ENCODE data around the gene RALGPS2. TPM values are rescaled to one million over a fixed set of nuclear protein-coding genes. Genes with fewer than 3 reads are reported as not detected.

RALGPS2 gene
- total and polyA plus RNA-seq, 2 of the 8 experiments (the other 6 are each of a cell fraction or from before 2014, with no cell fraction given) = 6.7 to 38.0 TPM

DNA sequence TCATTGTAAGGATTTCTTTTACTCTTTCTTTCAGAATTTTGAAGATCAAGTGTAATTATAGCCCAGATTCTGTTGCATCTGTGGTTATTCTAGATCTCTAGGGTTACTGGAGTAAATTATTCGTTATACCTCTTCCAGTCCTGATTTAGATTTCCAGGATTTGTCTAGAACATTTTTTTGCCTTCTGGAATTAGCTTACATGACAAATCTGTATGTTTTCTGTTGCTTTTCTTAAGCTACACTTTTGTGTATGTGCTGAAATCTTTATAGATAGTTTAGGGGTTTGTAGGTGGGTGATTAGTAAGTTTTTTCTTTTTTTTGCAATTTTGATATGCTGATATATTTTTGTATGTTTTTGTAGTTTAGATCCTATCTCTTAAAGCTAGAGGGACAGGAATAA lies 13.7 kb downstream of the RALGPS2 start:
- no peak overlapping the region for H2BK20ac ChIP-seq (ENCODE audit: low read length)
- no peak overlapping the region for H4K8ac ChIP-seq (ENCODE audit: extremely low read depth, insufficient read depth, low read length)
- H3K14ac ChIP-seq (ENCODE audit: insufficient read length) = no peak overlapping the region
- H3K4me3 ChIP-seq (ENCODE audit: extremely low read depth in 1 of 4, insufficient read depth in 2 of 4, low read depth in 3 of 4, low read length in 4 of 4) = no peak overlapping the region
- H3K56ac ChIP-seq (replicated peaks; ENCODE audit: insufficient read length, low read depth, low read length) = no peak overlapping the region
- no peak overlapping the region for H3K9ac ChIP-seq (replicated peaks in 1 of 4; ENCODE audit: extremely low read depth in 1 of 4, low read depth in 3 of 4, low read length in 3 of 4)
- no peak for FAIRE-seq
- H3K4me2 ChIP-seq (ENCODE audit: insufficient read depth in 1 of 2, low read depth in 2 of 2, low read length in 2 of 2) = no peak overlapping the region
- H3K36me3 ChIP-seq (ENCODE audit: control insufficient read depth in 2 of 4, insufficient read depth in 4 of 4, low read length in 3 of 4) = peaks cover 0 to 9% (median 1%) of the 10 kb centered on the region in 4 experiments; a peak in 2 of 8 replicates
- no peak for DNase-seq (ENCODE audit: low read depth in 1 of 2, low spot score in 2 of 2)
- H3K9me3 ChIP-seq (ENCODE audit: insufficient read depth in 2 of 2, low read depth in 1 of 2, low read length in 1 of 2) = no peaks in the 10 kb centered on the region
- no peaks in the 10 kb centered on the region for H3K4me1 ChIP-seq (replicated peaks in 1 of 4; ENCODE audit: control insufficient read depth in 3 of 4, insufficient read depth in 4 of 4, low read length in 3 of 4)
- H3K18ac ChIP-seq (ENCODE audit: extremely low read depth, low read length) = no peak overlapping the region
- H2AFZ ChIP-seq (ENCODE audit: low read length) = no peak overlapping the region
- ChIA-PET CTCF (ENCODE audit: partially characterized antibody) (interaction anchor here (1.2 to 1.4 kb wide), 2 partner anchors 15 to 196 kb away, joined by 4 to 7 read pairs; no protein-coding TSS in a partner anchor), POLR2A (ENCODE audit: partially characterized antibody) (no interaction called here)
- WGBS, 2 experiments (ENCODE audit: extremely low coverage in 1 of 2, insufficient coverage in 1 of 2, insufficient read length in 1 of 2, insufficient replicate concordance in 2 of 2, low coverage in 1 of 2, low lambda C conversion rate in 2 of 2, missing lambda C conversion rate in 1 of 2) = 90% methylated on average over 1 of the region's 1 CpG; no CpG with 5 or more reads in 1 of the 2 experiments
- H4K5ac ChIP-seq (ENCODE audit: insufficient read length, low read depth, low read length) = no peak overlapping the region
- H3K27me3 ChIP-seq (replicated peaks in 1 of 4; ENCODE audit: control insufficient read depth in 3 of 4, extremely low read depth in 1 of 4, insufficient read depth in 3 of 4, low read length in 3 of 4) = no peaks in the 10 kb centered on the region
- no peak overlapping the region for H2BK12ac ChIP-seq (ENCODE audit: low read depth, low read length)
- no peak overlapping the region for H3K23ac ChIP-seq (ENCODE audit: insufficient read length)
- peaks cover 0 to 1% of the 10 kb centered on the region in 2 experiments for H4K20me1 ChIP-seq (replicated peaks in 1 of 2; ENCODE audit: control insufficient read depth in 1 of 2, insufficient read depth in 2 of 2, low read length in 2 of 2)
- H4K91ac ChIP-seq (replicated peaks; ENCODE audit: insufficient read length, low read length) = no peak overlapping the region
- no peak overlapping the region for H2BK15ac ChIP-seq (ENCODE audit: low read length)
- H3K79me2 ChIP-seq (ENCODE audit: control insufficient read depth in 1 of 2, insufficient read depth in 2 of 2, low read length in 2 of 2) = peaks cover 0 to 29% of the 10 kb centered on the region in 2 experiments; a peak in 3 of 4 replicates
- no peak overlapping the region for H2BK120ac ChIP-seq (replicated peaks; ENCODE audit: low read depth, low read length)
- H2AK5ac ChIP-seq (ENCODE audit: low read depth, low read length) = no peak overlapping the region
- H2BK5ac ChIP-seq (ENCODE audit: low read depth, low read length) = no peak overlapping the region
- no peaks in the 10 kb centered on the region for H3K79me1 ChIP-seq (ENCODE audit: low read depth, low read length)
- H3K23me2 ChIP-seq (ENCODE audit: low read depth, low read length) = no peaks in the 10 kb centered on the region
- no peak overlapping the region for H3K4ac ChIP-seq (replicated peaks; ENCODE audit: insufficient read length, low read depth, low read length)
- no peak overlapping the region for H3K27ac ChIP-seq (ENCODE audit: low read depth, low read length)
- TF ChIP-seq BACH1 (IDR thresholded peaks at IDR 0.05; ENCODE audit: low read length) = no peak
- no peak for TF ChIP-seq KDM4A (IDR thresholded peaks at IDR 0.05; ENCODE audit: low read depth, low read length, severe bottlenecking)
- no peak for TF ChIP-seq SIX5 (IDR thresholded peaks at IDR 0.05; ENCODE audit: low read depth, low read length)
- TF ChIP-seq HDAC2 (IDR thresholded peaks at IDR 0.05; ENCODE audit: borderline replicate concordance in 1 of 2, low read depth in 2 of 2, low read length in 2 of 2) = no peak
- no peak for TF ChIP-seq ZNF274 (IDR thresholded peaks at IDR 0.05; ENCODE audit: borderline replicate concordance, extremely low read depth, low read length)
- no peak for TF ChIP-seq RNF2 (IDR thresholded peaks at IDR 0.05; ENCODE audit: borderline replicate concordance, low read depth, low read length, missing control alignments, poor library complexity, severe bottlenecking)
- no peak for TF ChIP-seq TBP (IDR thresholded peaks at IDR 0.05; ENCODE audit: low read depth, low read length)
- TF ChIP-seq CTBP2 (IDR thresholded peaks at IDR 0.05; ENCODE audit: borderline replicate concordance, insufficient read depth, insufficient read length, low read length) = no peak
- TF ChIP-seq POU5F1 (IDR thresholded peaks at IDR 0.05; ENCODE audit: low read depth, low read length) = no peak
- TF ChIP-seq EZH2 (IDR thresholded peaks at IDR 0.05; ENCODE audit: low read depth, low read length, severe bottlenecking) = no peak
- TF ChIP-seq RFX5 (IDR thresholded peaks at IDR 0.05; ENCODE audit: borderline replicate concordance, low read depth, low read length) = no peak
- no peak for TF ChIP-seq CBX8 (IDR thresholded peaks at IDR 0.05; ENCODE audit: borderline replicate concordance, low read depth, low read length)
- no peak for TF ChIP-seq ASH2L (IDR thresholded peaks at IDR 0.05; ENCODE audit: low read length)
- TF ChIP-seq NANOG (IDR thresholded peaks at IDR 0.05; ENCODE audit: insufficient read depth, low read depth, low read length, poor library complexity, severe bottlenecking) = no peak
